ENCODE results near the gene NAALADL2.

DNA sequence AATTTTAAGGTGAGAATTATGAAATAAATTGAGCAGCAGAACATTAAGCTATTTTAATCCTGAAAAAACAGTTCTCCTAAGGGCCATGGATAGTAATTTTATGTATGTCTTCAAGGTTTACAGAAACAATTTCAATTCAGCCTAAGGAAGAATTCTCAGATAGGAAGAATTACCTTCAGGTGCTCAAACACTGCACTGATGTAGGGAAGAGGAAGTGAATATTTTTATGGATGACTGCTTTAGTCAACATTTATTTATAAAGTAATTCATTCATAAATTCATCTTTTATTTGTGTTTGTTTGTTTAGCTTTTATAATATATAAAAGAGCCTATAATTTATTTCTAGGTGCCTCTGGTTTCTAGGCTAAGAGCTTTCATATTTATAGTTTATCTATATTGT lies 620.7 kb downstream of the NAALADL2 start:
- TF ChIP-seq SIN3A (conservative IDR thresholded peaks at IDR 0.05 in 1 of 2, IDR thresholded peaks at IDR 0.05 in 1 of 2; ENCODE audit: low read depth in 1 of 2, low read length in 2 of 2) (no peak), PHF8 (conservative IDR thresholded peaks at IDR 0.05; ENCODE audit: low read depth, low read length) (no peak), CREB1 (IDR thresholded peaks at IDR 0.05) (no peak), ZNF274 (IDR thresholded peaks at IDR 0.05; ENCODE audit: borderline replicate concordance, extremely low read depth, low read length) (no peak), EZH2 (IDR thresholded peaks at IDR 0.05; ENCODE audit: low read depth, low read length, severe bottlenecking) (no peak), POLR2A (IDR thresholded peaks at IDR 0.05; ENCODE audit: control extremely low read depth in 1 of 2, low read depth in 2 of 2, low read length in 2 of 2) (no peak), KDM5A (IDR thresholded peaks at IDR 0.05; ENCODE audit: low read length) (no peak)
- TF ChIP-seq, protein P1, sequence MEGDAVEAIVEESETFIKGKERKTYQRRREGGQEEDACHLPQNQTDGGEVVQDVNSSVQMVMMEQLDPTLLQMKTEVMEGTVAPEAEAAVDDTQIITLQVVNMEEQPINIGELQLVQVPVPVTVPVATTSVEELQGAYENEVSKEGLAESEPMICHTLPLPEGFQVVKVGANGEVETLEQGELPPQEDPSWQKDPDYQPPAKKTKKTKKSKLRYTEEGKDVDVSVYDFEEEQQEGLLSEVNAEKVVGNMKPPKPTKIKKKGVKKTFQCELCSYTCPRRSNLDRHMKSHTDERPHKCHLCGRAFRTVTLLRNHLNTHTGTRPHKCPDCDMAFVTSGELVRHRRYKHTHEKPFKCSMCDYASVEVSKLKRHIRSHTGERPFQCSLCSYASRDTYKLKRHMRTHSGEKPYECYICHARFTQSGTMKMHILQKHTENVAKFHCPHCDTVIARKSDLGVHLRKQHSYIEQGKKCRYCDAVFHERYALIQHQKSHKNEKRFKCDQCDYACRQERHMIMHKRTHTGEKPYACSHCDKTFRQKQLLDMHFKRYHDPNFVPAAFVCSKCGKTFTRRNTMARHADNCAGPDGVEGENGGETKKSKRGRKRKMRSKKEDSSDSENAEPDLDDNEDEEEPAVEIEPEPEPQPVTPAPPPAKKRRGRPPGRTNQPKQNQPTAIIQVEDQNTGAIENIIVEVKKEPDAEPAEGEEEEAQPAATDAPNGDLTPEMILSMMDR (IDR thresholded peaks at IDR 0.05; ENCODE audit: control extremely low read depth in 1 of 3, insufficient read depth in 1 of 3, low read depth in 1 of 3, low read length in 3 of 3), result no peak
